OCI-LY1 (cell line): ENCODE measurements around the gene PSMD14.

Experiments
- H2AFZ ChIP-seq: fragments of 200-600 bp; sonication (generic), shearing (Covaris generic); 2 replicates; pipeline ENCODE4 v1.6.0; 2014; ENCODE audit warnings: antibody characterized with exemption, mild to moderate bottlenecking, low read length
- H3F3A ChIP-seq: fragments of 200-600 bp; sonication (generic), shearing (Covaris generic); 2 replicates; pipeline ENCODE4 v1.6.0; 2014; ENCODE audit warnings: mild to moderate bottlenecking, antibody characterized with exemption, low read length, moderate library complexity; ENCODE audit not compliant: insufficient read depth
- H3K27ac ChIP-seq: fragments of 200-600 bp; sonication (generic); 2 replicates; pipeline ENCODE4 v1.5.1; 2014; ENCODE audit warnings: low read length, mixed run types, mild to moderate bottlenecking, low read depth; ENCODE audit not compliant: poor library complexity, severe bottlenecking
- H3K27me3 ChIP-seq: fragments of 200-600 bp; sonication (generic); 2 replicates; pipeline ENCODE4 v1.6.0; 2014; ENCODE audit warnings: antibody characterized with exemption, mild to moderate bottlenecking, low read length, moderate library complexity; ENCODE audit not compliant: insufficient read depth
- H3K36me3 ChIP-seq: fragments of 200-600 bp; sonication (generic); 2 replicates; pipeline ENCODE4 v1.6.1; 2014; ENCODE audit warnings: mild to moderate bottlenecking, antibody characterized with exemption, low read length, moderate library complexity, mixed read lengths; ENCODE audit not compliant: insufficient read depth
- H3K4me1 ChIP-seq: fragments of 200-600 bp; sonication (generic); 2 replicates; pipeline ENCODE4 v1.5.1; 2014; ENCODE audit warnings: mild to moderate bottlenecking, low read length, moderate library complexity; ENCODE audit not compliant: insufficient read depth, severe bottlenecking
- H3K4me2 ChIP-seq: fragments of 200-600 bp; sonication (generic), shearing (Covaris generic); 2 replicates; pipeline ENCODE4 v1.6.1; 2014; ENCODE audit warnings: low read length
- H3K4me3 ChIP-seq: fragments of 200-600 bp; sonication (generic); 2 replicates; pipeline ENCODE4 v1.5.1; 2014; ENCODE audit warnings: low read length, low read depth, mild to moderate bottlenecking, mixed read lengths; ENCODE audit not compliant: poor library complexity, severe bottlenecking
- H3K79me2 ChIP-seq: fragments of 200-600 bp; shearing (Covaris generic); 2 replicates; pipeline ENCODE4 v1.6.1; 2016; ENCODE audit warnings: mixed run types, low read length, mixed read lengths; ENCODE audit not compliant: insufficient read depth
- H3K9ac ChIP-seq: fragments of 200-600 bp; sonication (generic), shearing (Covaris generic); 2 replicates; pipeline ENCODE4 v1.6.1; 2014; ENCODE audit warnings: mild to moderate bottlenecking, low read length, mixed read lengths
- H3K9me2 ChIP-seq: fragments of 200-600 bp; sonication (generic), shearing (Covaris generic); 2 replicates; pipeline ENCODE4 v1.6.1; 2014; ENCODE audit warnings: low read depth, mild to moderate bottlenecking, low read length, mixed read lengths
- H3K9me3 ChIP-seq: fragments of 200-600 bp; shearing (Covaris generic); 2 replicates; pipeline ENCODE4 v1.6.1; 2014; ENCODE audit warnings: low read length, mixed read lengths
- H4K20me1 ChIP-seq: fragments of 200-600 bp; sonication (generic), shearing (Covaris generic); 2 replicates; pipeline ENCODE4 v1.6.0; 2016; ENCODE audit warnings: mild to moderate bottlenecking, low read length; ENCODE audit not compliant: insufficient read depth
- EZH2 ChIP-seq: fragments of 200-600 bp; sonication (generic), shearing (Covaris generic); IDR thresholded peaks from 2 replicates; pipeline ENCODE4 v1.8.0; 2017; ENCODE audit warnings: borderline replicate concordance, mixed run types, mild to moderate bottlenecking, antibody characterized with exemption, low read length, moderate library complexity, mixed read lengths
- TF ChIP-seq, protein P1 (sequence below): fragments of 200-600 bp; sonication (generic), shearing (Covaris generic); IDR thresholded peaks from 2 replicates; pipeline ENCODE4 v1.5.1; 2017; ENCODE audit warnings: mild to moderate bottlenecking, antibody characterized with exemption, low read length, moderate library complexity, mixed read lengths

Gene PSMD14

DNA sequence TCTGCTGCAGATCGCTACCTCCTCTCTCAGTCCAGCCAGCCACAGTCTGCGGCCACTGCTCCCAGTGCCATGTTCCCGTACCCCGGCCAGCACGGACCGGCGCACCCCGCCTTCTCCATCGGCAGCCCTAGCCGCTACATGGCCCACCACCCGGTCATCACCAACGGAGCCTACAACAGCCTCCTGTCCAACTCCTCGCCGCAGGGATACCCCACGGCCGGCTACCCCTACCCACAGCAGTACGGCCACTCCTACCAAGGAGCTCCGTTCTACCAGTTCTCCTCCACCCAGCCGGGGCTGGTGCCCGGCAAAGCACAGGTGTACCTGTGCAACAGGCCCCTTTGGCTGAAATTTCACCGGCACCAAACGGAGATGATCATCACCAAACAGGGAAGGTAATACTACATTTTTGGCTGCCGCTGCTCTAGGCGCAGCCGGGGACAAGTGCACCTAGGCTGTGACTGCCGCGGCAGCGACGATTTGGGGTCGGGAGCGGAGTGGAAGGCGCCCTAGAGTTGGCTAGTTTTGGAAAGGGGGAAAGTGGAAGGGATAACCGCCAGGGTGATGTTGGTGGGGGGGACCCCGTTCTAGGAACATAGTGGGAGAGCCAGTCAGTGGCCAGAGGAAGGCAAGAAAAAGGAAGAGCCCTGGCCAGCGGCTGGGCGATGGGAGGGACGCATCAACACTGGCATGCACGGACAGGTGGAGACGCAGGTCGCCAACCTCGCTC lies 108.6 kb downstream of the PSMD14 start:
- H3K9ac ChIP-seq = no peak overlapping the region
- no peak overlapping the region for H3K4me3 ChIP-seq
- H3K27me3 ChIP-seq = no peaks in the 10 kb centered on the region

DNA sequence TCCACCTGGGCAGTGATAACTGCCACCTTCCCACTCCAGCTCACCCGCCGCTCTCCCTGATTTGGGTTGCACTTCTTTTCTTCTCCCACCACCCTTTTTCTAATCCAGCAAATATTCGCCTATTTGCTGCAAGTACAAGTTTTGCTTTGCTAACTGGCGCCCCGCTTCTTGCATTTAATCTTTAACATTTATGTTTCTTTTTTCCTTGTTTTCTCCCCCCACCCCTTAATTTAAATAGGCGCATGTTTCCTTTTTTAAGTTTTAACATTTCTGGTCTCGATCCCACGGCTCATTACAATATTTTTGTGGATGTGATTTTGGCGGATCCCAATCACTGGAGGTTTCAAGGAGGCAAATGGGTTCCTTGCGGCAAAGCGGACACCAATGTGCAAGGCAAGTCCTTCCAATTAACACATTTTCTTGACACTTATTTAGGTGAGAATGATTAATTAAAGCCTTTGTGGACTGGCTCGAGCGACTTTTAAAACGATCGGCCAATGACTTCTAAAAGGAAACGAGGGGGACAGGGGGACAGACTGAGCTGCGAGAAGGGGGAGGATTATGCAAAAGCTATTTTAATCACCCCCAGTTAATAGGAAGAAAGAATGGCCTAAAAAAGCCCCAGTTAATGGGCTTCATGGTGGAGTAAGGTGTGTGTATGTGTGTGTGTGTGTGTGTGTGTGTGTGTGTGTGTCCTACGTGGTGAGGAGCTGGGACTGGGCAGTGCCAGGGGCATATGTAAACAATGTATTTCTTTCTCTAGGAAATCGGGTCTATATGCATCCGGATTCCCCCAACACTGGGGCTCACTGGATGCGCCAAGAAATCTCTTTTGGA lies 109.4 kb downstream of the PSMD14 start:
- Histone ChIP-seq H3K9ac (no peak overlapping the region), H3K27me3 (no peaks in the 10 kb centered on the region), H3K9me3 (no peaks in the 10 kb centered on the region), H3K79me2 (no peaks in the 10 kb centered on the region), H3K4me3 (no peak overlapping the region), H3K9me2 (no peaks in the 10 kb centered on the region), H3F3A (no peaks in the 10 kb centered on the region), H3K4me2 (no peak overlapping the region), H4K20me1 (no peaks in the 10 kb centered on the region), H3K4me1 (peaks cover 23% of the 10 kb centered on the region), H2AFZ (no peak overlapping the region), H3K27ac (no peak overlapping the region), H3K36me3 (no peaks in the 10 kb centered on the region)
- TF ChIP-seq, protein P1, sequence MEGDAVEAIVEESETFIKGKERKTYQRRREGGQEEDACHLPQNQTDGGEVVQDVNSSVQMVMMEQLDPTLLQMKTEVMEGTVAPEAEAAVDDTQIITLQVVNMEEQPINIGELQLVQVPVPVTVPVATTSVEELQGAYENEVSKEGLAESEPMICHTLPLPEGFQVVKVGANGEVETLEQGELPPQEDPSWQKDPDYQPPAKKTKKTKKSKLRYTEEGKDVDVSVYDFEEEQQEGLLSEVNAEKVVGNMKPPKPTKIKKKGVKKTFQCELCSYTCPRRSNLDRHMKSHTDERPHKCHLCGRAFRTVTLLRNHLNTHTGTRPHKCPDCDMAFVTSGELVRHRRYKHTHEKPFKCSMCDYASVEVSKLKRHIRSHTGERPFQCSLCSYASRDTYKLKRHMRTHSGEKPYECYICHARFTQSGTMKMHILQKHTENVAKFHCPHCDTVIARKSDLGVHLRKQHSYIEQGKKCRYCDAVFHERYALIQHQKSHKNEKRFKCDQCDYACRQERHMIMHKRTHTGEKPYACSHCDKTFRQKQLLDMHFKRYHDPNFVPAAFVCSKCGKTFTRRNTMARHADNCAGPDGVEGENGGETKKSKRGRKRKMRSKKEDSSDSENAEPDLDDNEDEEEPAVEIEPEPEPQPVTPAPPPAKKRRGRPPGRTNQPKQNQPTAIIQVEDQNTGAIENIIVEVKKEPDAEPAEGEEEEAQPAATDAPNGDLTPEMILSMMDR = no peak
- no peak for TF ChIP-seq EZH2

More for the DNA sequence above, 108.6 kb downstream of the PSMD14 start:
- Histone ChIP-seq H2AFZ (no peak overlapping the region), H3K9me2 (no peaks in the 10 kb centered on the region), H4K20me1 (no peaks in the 10 kb centered on the region), H3F3A (no peaks in the 10 kb centered on the region), H3K36me3 (0 out of 2 replicates have a peak, but pooled peaks cover under 1% of the 10 kb centered on the region), H3K4me2 (no peak overlapping the region), H3K27ac (no peak overlapping the region), H3K79me2 (no peaks in the 10 kb centered on the region), H3K9me3 (no peaks in the 10 kb centered on the region), H3K4me1 (peaks cover 23% of the 10 kb centered on the region)
- TF ChIP-seq, protein P1 = no peak
- TF ChIP-seq EZH2 = no peak

GRCh38 chr2:161418275-161418714 lies 110.1 kb downstream of the PSMD14 start:
- H3K4me2 ChIP-seq = no peak overlapping the region
- H2AFZ ChIP-seq = no peak overlapping the region
- no peaks in the 10 kb centered on the region for H3K9me3 ChIP-seq
- peaks cover 23% of the 10 kb centered on the region for H3K4me1 ChIP-seq
- no peak overlapping the region for H3K4me3 ChIP-seq
- H3K9ac ChIP-seq = no peak overlapping the region
- no peaks in the 10 kb centered on the region for H3K27me3 ChIP-seq
- no peaks in the 10 kb centered on the region for H3F3A ChIP-seq
- H3K36me3 ChIP-seq = no peaks in the 10 kb centered on the region
- H3K27ac ChIP-seq = no peak overlapping the region
- H4K20me1 ChIP-seq = no peaks in the 10 kb centered on the region
- no peaks in the 10 kb centered on the region for H3K79me2 ChIP-seq
- no peak for TF ChIP-seq EZH2
- TF ChIP-seq, protein P1 = no peak
- no peaks in the 10 kb centered on the region for H3K9me2 ChIP-seq
